Hepatocyte (in vitro differentiated cells): ENCODE results near the gene CXCL5. TPM values are rescaled to one million over a fixed set of nuclear protein-coding genes. Genes with fewer than 3 reads are reported as not detected.
A peak's percentile ranks its signal among the peaks of the same experiment; 100 is the strongest.

Experiments used
- DNase-seq: peaks from one replicate; pipeline ENCODE4 v3.0.0-alpha.2; 2016; ENCODE audit warnings: low spot score
- H2AFZ ChIP-seq: fragments of 200-600 bp; sonication (generic); 2 replicates; pipeline ENCODE4 v1.6.0; 2016; ENCODE audit warnings: antibody characterized with exemption, mild to moderate bottlenecking
- H3K27ac ChIP-seq: fragments of 200-600 bp; sonication (generic); 2 replicates; pipeline ENCODE4 v1.5.1; 2016; ENCODE audit warnings: mild to moderate bottlenecking
- H3K27me3 ChIP-seq: fragments of 200-600 bp; sonication (generic); 2 replicates; pipeline ENCODE4 v1.6.1; 2016
- H3K36me3 ChIP-seq: fragments of 200-600 bp; sonication (generic); replicated peaks from 2 replicates; pipeline ENCODE4 v1.5.1; 2016; ENCODE audit warnings: low read depth; ENCODE audit not compliant: insufficient read depth
- H3K4me1 ChIP-seq: fragments of 200-600 bp; sonication (generic); 2 replicates; pipeline ENCODE4 v1.5.1; 2016; ENCODE audit warnings: mild to moderate bottlenecking, moderate library complexity; ENCODE audit not compliant: insufficient read depth
- H3K4me2 ChIP-seq: fragments of 200-600 bp; sonication (generic); 2 replicates; pipeline ENCODE4 v1.6.0; 2016
- H3K4me3 ChIP-seq: fragments of 200-600 bp; sonication (generic); 2 replicates; pipeline ENCODE4 v1.5.1; 2016; ENCODE audit warnings: mild to moderate bottlenecking
- H3K79me2 ChIP-seq: fragments of 200-600 bp; sonication (generic); 2 replicates; pipeline ENCODE4 v1.6.0; 2017; ENCODE audit warnings: mild to moderate bottlenecking
- H3K9me2 ChIP-seq: fragments of 200-600 bp; sonication (generic); replicated peaks from 2 replicates; pipeline ENCODE4 v1.6.0; 2017; ENCODE audit warnings: mild to moderate bottlenecking; ENCODE audit not compliant: insufficient read depth
- H3K9me3 ChIP-seq: fragments of 200-600 bp; sonication (generic); 2 replicates; pipeline ENCODE4 v1.5.1; 2016; ENCODE audit warnings: low read depth, mild to moderate bottlenecking
- H4K20me1 ChIP-seq: fragments of 200-600 bp; sonication (generic); 2 replicates; pipeline ENCODE4 v1.6.0; 2016; ENCODE audit warnings: mild to moderate bottlenecking; ENCODE audit not compliant: insufficient read depth, poor library complexity, severe bottlenecking
- EZH2 ChIP-seq: fragments of 200-600 bp; sonication (generic); IDR thresholded peaks from 2 replicates; pipeline ENCODE4 v1.6.1; 2016; ENCODE audit warnings: antibody characterized with exemption, mild to moderate bottlenecking, borderline replicate concordance
- EZH2phosphoT487 ChIP-seq: fragments of 200-600 bp; sonication (generic); IDR thresholded peaks from one replicate; pipeline ENCODE4 v1.6.1; 2018; ENCODE audit warnings: antibody characterized with exemption, mild to moderate bottlenecking, low read depth, moderate library complexity; ENCODE audit not compliant: unreplicated experiment, severe bottlenecking
- WGBS: methylation state at CpG from one replicate; pipeline ENCODE4 v1.1.6; 2016; ENCODE audit warnings: low lambda C conversion rate; ENCODE audit errors: missing lambda C conversion rate; 5-methylcytosine and 5-hydroxymethylcytosine counted together
- polyA plus RNA-seq: library from polyadenylated mRNA; unstranded; fragments of >200 nt; fragmentation: Nextera tagmentation; extraction: Ambion mirVana; gene quantifications from 2 replicates; pipeline ENCODE4 v1.2.1, GENCODE V29; 2016
- total RNA-seq: library from RNA; depleted of rRNA; stranded (reverse); fragments of >200 nt; gene quantifications from 2 replicates; pipeline ENCODE4 v1.2.3, GENCODE V29; 2014
- TF ChIP-seq, protein P1 (sequence below): fragments of 200-600 bp; sonication (generic); IDR thresholded peaks from 2 replicates; pipeline ENCODE4 v1.5.1; 2016; ENCODE audit warnings: antibody characterized with exemption, mild to moderate bottlenecking; ENCODE audit not compliant: poor library complexity

CXCL5 gene
- total and polyA plus RNA-seq, 2 experiments from 2014 or later, result 31.3 to 31.9 TPM

DNA sequence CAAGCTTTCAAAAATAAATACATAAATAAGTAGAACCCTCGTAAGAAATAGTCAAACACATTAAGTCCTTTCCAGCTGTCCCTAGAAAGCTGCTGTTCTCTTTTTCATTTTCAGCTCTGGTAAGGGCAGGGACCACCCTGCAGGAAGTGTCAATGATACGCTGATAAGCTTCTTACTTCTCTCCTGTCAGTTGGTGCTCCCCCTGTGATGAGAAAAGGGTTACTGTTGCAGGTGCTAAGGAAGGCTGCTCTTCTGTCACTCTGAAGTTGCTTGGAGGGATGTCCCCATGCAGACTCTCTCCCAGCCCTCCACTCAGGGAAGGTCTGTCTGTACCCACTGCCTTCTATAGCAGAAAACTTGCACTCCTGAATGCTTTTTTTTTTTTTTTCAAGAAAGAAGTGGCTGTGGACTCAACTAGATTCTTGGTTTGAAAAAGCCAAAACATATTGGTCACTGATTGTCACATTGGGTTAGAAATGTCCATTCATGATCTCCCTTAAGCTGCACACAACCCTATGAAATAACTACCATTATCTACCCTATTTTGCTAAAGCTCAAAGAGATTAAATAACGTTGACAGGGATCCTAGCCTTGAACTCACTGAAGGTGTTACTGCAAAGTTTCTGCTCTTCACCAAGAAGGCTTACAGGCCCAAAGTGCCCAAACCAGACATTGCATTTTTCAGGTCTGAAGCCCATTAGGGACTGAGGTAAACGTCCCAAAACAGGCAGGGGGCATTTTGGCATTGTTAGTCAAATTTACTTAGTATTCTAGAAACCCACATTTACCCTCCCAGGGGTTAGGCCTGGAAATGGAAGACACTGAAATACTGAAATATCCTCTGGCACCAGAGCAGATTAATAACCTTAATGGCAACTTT, 38.8 kb upstream of the CXCL5 start:
- H3K4me1 ChIP-seq, result no peaks in the 10 kb centered on the region
- DNase-seq, result no peak

DNA sequence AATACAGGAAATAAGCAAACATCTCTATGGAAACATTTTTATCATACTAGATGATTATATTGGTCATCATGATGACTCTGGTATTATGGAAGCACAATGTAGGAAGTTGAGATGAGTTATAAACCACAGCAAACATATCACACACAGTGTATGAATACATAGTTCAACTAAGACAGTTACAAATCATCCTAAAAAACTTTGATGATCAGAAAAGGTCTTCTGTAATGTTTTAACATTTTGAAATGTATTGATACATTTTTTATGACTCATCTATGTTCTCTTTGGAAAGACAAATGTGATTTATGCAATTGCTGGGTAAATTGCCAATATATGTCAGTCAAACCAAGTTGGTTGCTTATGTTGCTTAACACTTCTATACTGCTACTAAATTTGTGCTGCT, 35.3 kb upstream of the CXCL5 start:
- Histone ChIP-seq H3K79me2 (no peaks in the 10 kb centered on the region), H3K9me3 (peaks cover 2% of the 10 kb centered on the region), H3K27ac (no peak overlapping the region), H3K4me3 (no peak overlapping the region), H3K27me3 (peaks cover 9% of the 10 kb centered on the region), H3K36me3 (no peaks in the 10 kb centered on the region), H3K9me2 (no peaks in the 10 kb centered on the region), H4K20me1 (no peaks in the 10 kb centered on the region), H3K4me1 (no peaks in the 10 kb centered on the region), H3K4me2 (no peak overlapping the region), H2AFZ (no peak overlapping the region)
- DNase-seq, result no peak
- TF ChIP-seq EZH2 (no peak), EZH2phosphoT487 (no peak)
- TF ChIP-seq, protein P1, sequence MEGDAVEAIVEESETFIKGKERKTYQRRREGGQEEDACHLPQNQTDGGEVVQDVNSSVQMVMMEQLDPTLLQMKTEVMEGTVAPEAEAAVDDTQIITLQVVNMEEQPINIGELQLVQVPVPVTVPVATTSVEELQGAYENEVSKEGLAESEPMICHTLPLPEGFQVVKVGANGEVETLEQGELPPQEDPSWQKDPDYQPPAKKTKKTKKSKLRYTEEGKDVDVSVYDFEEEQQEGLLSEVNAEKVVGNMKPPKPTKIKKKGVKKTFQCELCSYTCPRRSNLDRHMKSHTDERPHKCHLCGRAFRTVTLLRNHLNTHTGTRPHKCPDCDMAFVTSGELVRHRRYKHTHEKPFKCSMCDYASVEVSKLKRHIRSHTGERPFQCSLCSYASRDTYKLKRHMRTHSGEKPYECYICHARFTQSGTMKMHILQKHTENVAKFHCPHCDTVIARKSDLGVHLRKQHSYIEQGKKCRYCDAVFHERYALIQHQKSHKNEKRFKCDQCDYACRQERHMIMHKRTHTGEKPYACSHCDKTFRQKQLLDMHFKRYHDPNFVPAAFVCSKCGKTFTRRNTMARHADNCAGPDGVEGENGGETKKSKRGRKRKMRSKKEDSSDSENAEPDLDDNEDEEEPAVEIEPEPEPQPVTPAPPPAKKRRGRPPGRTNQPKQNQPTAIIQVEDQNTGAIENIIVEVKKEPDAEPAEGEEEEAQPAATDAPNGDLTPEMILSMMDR, result no peak

More for the DNA sequence above, 38.8 kb upstream of the CXCL5 start:
- H3K4me3 ChIP-seq, result peak overlapping the region; percentile 90
- peak overlapping the region; percentile 87 for H3K4me2 ChIP-seq
- TF ChIP-seq EZH2phosphoT487 (no peak), EZH2 (no peak)
- TF ChIP-seq, protein P1, result no peak
- H3K79me2 ChIP-seq, result no peaks in the 10 kb centered on the region
- H3K9me2 ChIP-seq, result no peaks in the 10 kb centered on the region
- H2AFZ ChIP-seq, result peak overlapping the region; percentile 89
- H3K36me3 ChIP-seq, result no peaks in the 10 kb centered on the region
- WGBS, result 40% methylated on average over 4 of the region's 4 CpGs
- H3K27ac ChIP-seq, result peak overlapping the region; percentile 48
- no peaks in the 10 kb centered on the region for H3K9me3 ChIP-seq
- no peaks in the 10 kb centered on the region for H4K20me1 ChIP-seq
- peaks cover 9% of the 10 kb centered on the region for H3K27me3 ChIP-seq

DNA sequence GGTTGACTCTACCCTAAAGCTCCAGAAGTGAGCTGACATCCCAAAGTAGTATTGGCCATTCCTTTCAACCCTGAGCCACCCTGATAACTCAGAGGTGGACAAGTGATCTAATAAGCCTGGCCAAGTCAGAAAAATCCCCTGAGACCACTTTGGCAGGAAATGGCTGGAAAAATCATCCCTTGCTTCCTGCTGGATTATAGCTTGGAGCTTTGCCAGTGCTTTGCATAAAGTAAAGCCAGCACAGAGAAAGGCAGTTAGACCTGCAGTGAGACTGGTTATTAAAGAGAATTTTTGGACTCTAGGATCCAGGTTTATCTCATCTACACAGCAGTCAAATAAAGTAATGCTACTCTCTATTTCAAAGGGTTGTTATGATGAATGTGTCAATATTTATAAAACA, 33.6 kb upstream of the CXCL5 start:
- no peak overlapping the region for H3K27ac ChIP-seq

More for the DNA sequence above, 33.6 kb upstream of the CXCL5 start:
- TF ChIP-seq EZH2, result no peak
- TF ChIP-seq, protein P1, result no peak
- TF ChIP-seq EZH2phosphoT487, result no peak
- no peak overlapping the region for H3K4me2 ChIP-seq
- H3K27me3 ChIP-seq, result peaks cover 6% of the 10 kb centered on the region
- H2AFZ ChIP-seq, result no peak overlapping the region
- H3K79me2 ChIP-seq, result no peaks in the 10 kb centered on the region
- no peaks in the 10 kb centered on the region for H3K9me2 ChIP-seq
- H3K4me3 ChIP-seq, result no peak overlapping the region
- H3K36me3 ChIP-seq, result no peaks in the 10 kb centered on the region
- no peaks in the 10 kb centered on the region for H3K4me1 ChIP-seq
- no peak for DNase-seq
- no peaks in the 10 kb centered on the region for H4K20me1 ChIP-seq
- peaks cover 6% of the 10 kb centered on the region for H3K9me3 ChIP-seq
